T-helper 1 cell (primary cell): Measurements from ENCODE around the gene TPRX1.
A peak's percentile ranks its signal among the peaks of the same experiment; 100 is the strongest.
"Not testable (repeated sequence)": the region's sequence is repeated elsewhere in the genome, so short reads cannot be mapped to it uniquely, and the experiment has no call there.

Experiments
- DNase-seq, 5 donors: peaks; one replicate each; pipeline ENCODE4 v3.0.0-alpha.2; 2012 to 2020

TPRX1 gene

DNA sequence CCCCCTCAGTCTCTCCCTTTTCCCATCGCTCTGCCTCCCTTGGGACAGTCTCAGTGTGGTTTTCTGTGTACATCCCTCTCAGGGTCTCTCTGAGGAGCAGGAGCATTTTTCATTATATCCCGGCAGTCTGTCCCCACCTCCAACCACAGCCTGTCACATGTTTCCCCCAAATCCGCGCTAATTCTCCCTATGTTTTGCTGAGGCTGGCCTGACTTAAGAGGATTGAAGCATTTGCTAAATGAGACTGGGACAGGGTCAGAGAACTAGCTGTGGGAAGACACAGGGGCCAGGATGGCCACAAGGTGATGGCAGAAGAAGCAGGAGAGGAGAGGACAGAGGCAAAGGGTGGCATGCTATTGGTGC, 5.5 kb downstream of the TPRX1 start:
- DNase-seq, result no peak

DNA sequence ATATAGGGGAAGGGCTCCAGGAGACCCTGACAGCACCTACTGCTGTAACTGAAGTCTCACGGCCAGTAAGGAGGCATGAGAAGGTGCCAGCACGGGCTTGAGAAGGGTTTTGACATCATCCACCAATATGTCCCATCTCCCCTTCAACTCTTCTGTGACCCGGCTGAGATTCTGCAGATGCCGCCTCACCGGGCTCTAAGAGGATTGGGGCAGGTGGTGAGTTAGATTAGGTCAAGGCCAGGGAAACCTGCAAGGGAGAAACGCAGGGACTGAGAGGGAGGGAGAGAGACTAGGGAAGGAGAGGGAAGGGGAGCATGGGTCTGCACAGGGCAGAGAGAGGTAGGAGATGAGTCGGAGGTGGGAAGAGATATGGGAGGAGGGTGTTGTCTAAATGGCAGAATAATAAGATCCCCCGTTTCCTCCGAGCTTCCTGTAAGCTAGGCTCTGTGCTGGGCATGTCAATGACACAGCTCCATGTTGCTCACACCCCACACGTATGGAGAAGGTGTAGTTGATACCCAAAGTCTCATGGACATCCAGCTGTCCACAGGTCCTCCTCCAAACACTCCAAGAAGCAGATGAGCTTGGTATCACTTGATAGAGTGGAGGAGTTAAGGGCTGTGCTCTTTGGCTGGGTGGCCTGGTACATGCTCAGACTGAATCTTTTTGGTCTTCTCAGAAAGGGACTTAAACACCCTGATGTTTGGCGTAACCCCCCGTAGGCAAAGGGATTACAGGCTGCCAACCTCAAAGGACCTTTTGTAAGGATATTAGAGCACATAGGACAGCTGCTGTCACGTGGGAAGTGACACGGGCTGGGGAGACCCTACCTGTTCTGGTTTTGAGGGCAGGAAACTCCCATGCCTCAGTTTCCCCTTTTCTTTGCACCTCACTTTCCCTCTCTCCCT, 6.1 kb downstream of the TPRX1 start:
- DNase-seq, result no peak

GRCh38 chr19:47796785-47797184, 7.6 kb downstream of the TPRX1 start:
- DNase-seq, result no peak

DNA sequence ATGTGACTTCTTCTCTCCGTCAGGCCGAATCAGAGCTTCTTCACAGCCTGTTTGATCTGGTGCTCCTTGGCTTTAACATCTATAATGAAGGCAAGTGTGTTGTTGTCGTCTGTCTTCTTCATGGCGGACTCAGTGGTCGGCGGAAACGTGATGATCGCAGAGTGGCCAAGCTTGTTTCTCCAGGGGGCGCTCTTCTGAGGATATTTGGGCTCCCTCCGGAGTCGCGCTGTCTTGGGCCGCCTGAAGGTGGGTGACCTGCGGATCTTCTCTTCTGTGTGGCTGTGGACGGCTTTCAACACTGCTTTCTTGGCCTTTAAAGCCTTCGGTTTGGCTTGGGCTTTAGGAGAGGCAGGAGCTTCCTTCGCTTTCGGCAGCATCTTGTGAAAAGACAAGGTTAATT, 9.8 kb downstream of the TPRX1 start:
- no peak for DNase-seq

- DNase-seq, result no peak
Observed at GRCh38 chr19:47792616-47793015, 11.7 kb downstream of the TPRX1 start.

DNA sequence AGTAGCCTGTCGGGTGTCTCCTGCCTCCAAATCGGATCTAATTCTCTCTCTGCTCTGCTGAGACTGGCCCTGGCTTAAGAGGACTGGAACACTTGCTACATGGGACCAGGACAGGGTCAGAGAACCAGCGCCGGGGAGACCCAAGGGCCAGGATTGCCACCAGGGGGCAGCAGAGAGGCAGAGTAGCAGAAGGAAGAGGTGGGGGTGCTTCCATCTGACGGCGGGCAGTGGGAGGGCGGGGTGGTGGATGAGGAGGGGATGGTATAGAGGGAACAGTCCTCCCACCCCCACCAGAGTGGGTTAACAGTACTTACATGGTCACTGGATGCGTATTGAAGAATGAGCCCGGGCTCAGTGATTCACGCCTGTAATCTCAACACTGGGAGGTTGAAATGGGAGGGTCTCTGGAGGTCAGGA, 13.9 kb downstream of the TPRX1 start:
- peak; percentile 59 to 85 (median 70) for DNase-seq

DNA sequence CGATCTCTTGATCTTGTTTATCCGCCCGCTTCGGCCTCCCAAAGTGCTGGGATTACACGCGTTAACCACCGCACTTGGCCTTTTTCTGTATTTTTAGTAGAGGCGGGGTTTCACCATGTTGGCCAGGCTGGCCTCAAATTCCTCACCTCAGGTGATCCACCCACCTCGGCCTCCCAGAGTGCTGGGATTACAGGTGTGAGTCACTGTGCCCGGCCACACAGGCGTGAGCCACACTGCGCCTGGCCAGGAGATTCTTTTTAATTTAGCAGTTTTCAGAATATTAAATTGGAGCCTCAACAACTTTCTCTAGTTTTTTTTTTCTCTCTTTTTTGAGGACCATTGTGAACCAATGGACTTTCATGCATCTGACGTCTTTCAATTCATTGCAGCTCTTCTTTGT, 14.5 kb downstream of the TPRX1 start:
- not testable (repeated sequence) for DNase-seq

DNA sequence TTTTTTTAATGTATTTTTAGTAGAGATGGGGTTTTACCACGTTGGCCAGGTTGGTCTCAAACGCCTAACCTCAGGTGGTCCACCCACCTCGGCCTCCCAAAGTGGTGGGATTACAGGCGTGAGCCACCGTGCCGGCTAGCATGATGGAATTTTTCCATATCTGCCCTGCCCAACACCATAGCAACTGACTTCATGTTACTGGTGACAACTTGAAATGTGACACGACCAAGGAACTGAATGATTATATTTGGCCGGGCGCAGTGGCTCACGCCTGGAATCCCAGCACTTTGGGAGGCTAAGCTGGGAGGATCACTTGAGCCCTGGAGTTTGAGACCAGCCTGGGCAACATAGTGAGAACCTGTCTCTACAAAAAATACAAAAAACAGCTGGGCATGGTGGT, 17.0 kb downstream of the TPRX1 start:
- DNase-seq, result not testable (repeated sequence)

DNA sequence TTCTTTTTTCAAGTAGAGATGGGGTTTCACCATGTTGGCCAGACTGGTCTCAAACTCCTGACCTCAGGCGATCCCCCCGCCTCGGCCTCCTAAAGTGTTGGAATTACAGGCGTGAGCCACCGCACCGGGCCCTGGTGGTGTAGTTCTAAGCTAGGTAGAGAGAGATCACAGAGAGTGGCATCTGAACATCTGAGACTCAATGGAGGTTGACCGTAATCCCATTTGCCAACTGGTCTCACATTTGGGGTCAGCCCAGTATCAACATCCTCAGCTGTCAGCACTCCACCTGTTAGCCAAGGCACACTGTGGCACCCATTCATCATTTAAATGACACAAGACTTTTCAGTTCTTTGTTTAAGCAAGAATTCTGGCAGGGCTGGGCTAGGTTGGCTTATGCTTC, 17.8 kb downstream of the TPRX1 start:
- no peak for DNase-seq

GRCh38 chr19:47781590-47782262, 22.6 kb downstream of the TPRX1 start:
- no peak for DNase-seq

DNA sequence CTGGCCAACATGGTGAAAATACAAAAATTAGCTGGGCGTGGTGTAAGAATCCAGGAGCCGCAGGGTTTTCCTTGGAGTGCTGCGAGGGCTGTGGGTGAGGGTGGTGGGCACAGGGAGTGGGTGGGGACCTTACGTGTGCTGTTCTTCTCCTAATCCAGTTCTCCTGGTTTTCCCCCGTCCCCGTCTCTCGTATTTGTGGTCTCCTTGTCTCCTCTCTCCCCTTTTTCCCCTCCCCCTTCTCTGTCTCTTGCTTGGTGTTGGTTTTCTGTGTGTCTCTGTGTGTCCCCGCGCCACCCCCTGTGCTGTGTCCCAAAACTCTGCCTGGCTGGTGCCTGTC, 24.2 kb downstream of the TPRX1 start:
- DNase-seq, result no peak

- DNase-seq, result no peak
Observed at GRCh38 chr19:47779524-47780214, 24.7 kb downstream of the TPRX1 start.

DNA sequence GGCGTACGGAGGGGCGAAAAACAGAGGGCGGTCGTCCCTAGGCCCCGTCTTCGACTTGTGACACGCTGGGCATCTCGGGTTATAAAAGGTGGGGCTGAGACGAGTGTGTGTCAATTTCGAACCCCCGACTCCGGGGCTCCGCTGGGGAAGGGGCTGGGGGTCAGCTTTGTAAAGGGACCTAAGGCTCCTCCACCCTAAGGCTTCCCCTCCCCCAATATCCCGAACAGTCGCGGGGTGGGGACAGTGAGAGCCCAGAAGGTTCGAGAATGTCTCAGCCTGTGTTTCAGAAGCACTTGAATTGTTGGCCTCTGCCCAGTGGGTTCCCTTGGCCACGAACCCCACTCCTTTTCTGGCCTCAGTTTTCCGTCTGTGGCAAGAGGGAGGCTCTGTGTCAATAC, 25.4 kb downstream of the TPRX1 start:
- DNase-seq, result no peak

- peak; percentile 50 to 81 (median 66) for DNase-seq
Observed at GRCh38 chr19:47778049-47778953, 26.1 kb downstream of the TPRX1 start, which contains the start of gene SELENOW. Gene SELENOW, plus strand, starts transcription at chr19:47778703. Its CDS starts 83 bp downstream, at chr19:47778786.

GRCh38 chr19:47777245-47778048, 26.9 kb downstream of the TPRX1 start:
- DNase-seq, result not testable (repeated sequence)

GRCh38 chr19:47776568-47776967, 27.8 kb downstream of the TPRX1 start:
- no peak for DNase-seq

DNA sequence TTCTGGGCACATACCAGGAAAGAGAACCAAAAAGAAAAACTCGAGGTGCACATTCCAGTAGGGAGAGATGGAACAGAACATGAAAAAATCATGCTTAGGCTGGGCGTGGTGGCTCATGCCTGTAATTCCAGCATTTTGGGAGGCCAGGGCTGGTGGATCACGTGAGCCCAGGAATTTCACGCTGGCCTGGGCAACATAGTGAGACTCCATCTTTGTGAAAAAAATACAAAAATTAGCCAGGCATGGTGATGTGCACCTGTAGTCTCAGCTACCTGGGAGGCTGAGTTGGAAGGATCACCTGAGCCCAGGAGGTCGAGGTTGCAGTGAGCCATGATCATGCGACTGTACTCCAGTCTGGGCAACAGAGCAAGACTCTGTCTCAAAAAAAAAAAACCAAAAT, 33.1 kb downstream of the TPRX1 start:
- not testable (repeated sequence) for DNase-seq

GRCh38 chr19:47769534-47769933, 34.8 kb downstream of the TPRX1 start:
- no peak for DNase-seq

GRCh38 chr19:47768604-47769003, 35.7 kb downstream of the TPRX1 start:
- DNase-seq, result no peak

- DNase-seq, result no peak
Observed at GRCh38 chr19:47767349-47767748, 37.0 kb downstream of the TPRX1 start.

DNA sequence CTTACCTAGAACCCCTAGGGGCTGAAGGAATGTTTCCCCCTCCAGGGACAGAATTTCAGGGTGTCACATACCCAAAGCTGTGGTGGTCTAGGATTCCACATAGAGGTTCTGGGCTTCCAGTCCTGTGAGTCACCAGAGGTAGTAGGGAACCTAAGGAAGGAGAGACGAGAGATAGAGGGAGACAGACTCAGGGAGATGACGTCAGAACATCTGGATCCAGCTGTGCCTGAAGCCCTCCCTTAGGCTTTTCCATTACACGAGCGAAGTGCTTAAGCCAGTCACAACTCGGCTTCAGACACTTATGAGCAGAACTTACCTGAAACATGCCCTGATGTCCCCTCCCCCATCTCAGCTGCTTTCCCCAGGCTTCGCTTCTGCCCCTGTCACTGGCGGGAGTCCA, 37.7 kb downstream of the TPRX1 start:
- no peak for DNase-seq

DNA sequence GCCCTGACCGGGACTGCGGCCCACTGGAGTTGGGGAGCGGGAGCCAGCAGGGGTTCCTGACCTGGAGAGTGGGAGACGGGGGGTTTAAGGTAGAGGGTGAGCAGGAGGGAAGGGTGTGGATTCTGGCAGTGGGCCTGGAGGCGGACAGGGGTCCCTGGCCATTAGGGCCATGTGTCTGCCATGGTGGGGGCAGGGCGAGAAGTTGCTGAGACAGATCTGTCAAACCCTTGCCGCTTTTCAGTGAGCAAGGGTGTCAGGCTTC, 38.1 kb downstream of the TPRX1 start:
- DNase-seq, result no peak
